GM18519 (cell line): ENCODE data around the gene RNF182.
"Not testable (repeated sequence)": the region's sequence is repeated elsewhere in the genome, so short reads cannot be mapped to it uniquely, and the experiment has no call there.

ENCODE experiments used
- ATAC-seq: cut with Tn5 transposase; IDR thresholded peaks from one replicate; pipeline ENCODE4 v1.9.1; 2021; ENCODE audit warnings: mild to moderate bottlenecking, moderate library complexity; ENCODE audit not compliant: unreplicated experiment, low FRiP score

Gene RNF182, protein sequence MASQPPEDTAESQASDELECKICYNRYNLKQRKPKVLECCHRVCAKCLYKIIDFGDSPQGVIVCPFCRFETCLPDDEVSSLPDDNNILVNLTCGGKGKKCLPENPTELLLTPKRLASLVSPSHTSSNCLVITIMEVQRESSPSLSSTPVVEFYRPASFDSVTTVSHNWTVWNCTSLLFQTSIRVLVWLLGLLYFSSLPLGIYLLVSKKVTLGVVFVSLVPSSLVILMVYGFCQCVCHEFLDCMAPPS

DNA sequence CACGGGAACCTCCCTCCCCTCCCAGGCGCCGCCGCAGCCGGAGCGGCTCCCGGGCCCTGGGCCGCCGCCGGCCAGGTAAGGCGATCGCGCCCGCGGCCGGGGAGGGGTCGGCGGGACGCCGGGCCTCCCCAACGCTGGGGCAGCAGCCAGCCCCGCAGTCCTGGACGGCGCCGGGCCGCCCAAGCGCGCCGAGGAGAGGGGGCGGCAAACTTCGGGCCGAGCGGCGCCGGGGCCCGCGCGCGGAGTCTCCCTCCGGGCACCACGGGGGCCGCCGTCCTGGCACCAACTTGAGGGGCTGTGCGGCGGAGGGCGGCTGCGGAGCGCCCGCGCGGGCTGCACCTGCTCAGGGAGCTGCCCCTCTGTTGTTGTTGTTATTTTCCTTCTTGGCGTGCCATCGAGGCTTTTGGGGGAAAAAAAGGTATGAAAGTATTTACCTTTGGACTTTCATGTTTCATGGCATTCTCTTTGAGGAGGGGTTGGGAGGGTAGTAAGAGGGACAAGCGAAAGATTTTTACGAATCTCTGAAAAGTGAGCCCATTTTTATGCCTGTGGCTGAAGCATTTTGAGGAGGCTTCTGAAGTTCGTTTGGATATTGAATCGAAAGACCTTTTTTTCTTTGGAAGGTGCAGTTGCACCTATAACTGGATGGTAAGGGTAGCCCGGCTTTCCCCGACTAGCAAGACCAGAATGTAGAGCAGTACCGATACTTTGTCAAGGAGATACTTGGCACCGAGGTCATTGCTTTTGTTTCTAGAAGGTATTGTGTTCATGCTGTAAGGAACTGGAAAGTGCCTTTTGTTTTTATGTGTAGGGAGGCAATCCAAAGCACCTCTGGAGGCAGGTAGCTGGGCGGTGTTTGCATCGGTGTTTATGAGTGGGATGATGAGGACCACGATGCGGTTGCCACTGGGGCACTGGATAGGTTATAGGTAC lies at the start of gene RNF182:
TSS of gene RNF182 (plus strand) at position 4 of the 933 bp plus-strand sequence. CDS start 52,168 bp downstream, outside the sequence.
- ATAC-seq, result no peak

DNA sequence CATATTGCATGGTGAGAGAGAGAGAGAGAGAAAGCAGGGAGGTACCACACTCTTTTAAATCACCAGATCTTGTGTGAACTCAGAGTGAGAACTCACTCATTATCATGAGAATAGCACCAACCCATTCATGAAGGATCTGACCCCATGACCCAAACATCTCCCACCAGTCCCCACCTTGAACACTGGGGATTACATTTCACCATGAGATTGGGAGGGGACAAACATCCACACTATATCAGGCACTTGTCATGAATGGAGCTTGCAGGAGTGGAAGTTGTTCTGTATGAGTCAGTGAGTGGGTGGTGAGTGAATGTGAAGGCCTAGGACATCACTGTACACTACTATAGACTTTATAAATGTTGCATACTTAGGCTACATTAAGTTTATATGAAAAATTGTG lies 47.7 kb upstream of the RNF182 start:
- ATAC-seq, result no peak

DNA sequence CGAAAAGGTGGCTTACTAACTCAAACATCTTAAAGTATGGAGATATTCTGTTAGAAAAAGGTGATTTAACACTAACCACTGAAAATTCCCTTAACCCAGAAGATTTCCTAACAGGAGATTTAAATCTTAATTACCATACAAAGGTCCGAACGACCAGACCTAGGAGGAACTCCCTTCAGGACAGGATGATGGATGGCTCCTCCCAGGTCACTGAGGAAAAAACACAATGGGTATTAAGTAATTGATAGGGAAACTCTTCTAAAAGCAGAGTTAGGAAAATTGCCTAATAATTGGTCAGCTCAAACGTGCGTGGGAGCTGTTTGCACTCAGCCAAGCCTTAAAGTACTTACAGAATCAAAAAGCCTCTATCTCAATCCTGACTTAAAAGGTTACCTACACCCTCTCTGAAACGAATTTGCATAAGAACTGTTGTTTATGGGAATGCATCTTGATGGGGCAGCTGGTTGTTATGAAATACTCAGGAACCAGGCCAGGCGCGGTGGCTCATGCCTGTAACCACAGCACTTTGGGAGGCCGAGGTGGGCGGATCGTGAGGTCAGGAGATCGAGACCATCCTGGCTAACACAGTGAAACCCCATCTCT lies 44.6 kb upstream of the RNF182 start:
- not testable (repeated sequence) for ATAC-seq

DNA sequence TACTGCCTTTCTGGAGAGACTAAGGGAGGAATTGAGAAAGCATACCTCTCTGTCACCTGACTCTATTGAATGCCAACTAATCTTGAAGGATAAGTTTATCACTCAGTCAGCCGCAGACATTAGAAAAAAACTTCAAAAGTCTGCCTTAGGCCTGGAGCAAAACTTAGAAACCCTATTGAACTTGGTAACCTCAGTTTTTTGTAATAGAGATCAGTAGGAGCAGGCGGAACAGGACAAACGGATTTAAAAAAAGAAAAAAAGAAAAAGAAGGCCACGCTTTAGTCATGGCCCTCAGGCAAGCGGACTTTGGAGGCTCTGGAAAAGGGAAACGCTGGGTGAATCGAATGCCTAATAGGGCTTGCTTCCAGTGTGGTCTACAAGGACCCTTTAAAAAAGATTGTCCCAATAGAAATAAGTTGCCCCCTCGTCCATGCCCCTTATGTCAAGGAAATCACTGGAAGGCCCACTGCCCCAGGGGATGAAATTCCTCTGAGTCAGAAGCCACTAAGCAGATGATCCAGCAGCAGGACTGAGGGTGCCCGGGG lies 43.1 kb upstream of the RNF182 start:
- ATAC-seq, result no peak

DNA sequence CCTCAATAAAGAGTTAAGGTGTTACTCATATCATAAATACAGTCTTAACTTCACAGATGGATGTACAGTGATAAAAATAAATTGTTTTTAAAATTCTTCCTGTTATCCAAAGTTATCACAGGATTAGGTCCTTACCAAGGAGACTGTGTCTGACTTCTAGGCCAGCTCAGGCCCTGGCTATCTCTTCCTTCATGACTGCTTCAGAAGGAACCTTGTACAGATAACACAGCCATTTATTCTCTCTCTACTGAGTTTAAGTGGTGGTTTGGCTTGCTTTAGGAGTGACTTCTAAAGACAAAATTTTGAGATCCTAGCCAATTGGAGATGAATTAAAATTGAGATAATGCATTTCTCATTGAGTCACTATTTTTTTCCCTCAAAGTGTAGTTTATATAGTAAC lies 40.8 kb upstream of the RNF182 start:
- no peak for ATAC-seq

DNA sequence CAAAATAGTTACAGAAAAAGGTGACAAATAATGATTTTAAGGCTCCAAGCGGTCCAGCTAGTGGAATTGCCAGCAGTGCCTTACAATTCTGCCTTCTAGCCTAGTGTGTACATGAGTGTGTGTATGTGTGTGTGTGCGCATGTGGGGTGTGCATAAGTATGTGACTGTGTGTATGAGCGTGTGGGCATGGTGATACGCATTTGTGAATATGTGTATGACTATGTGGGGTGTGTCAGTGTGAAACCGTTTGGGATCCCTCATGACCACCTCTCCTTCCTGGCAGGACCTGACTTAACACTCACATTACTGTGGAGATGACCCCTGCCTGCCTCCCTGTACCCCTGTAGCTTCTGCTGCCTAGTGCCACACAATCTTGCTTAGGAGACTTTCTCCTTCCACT lies 40.4 kb upstream of the RNF182 start:
- no peak for ATAC-seq

DNA sequence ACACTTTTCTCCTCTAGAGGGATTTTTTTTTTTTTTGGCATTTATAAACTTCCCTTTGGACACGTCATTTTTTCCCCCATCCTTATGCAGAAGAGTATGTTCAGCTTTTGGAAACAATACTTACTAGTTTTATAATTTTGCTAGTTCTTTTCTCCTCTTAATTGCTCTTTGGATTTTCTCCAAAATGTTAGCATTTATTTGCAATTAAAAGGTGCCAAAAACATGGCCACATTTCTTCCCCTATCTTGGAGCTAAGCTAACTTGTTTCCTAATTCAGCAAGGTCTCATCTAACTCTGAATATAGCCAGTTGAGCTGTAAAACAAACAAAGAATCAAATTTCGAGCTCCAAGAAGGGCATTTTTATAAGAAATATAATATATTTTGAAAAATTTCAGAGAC lies 39.2 kb upstream of the RNF182 start:
- no peak for ATAC-seq

DNA sequence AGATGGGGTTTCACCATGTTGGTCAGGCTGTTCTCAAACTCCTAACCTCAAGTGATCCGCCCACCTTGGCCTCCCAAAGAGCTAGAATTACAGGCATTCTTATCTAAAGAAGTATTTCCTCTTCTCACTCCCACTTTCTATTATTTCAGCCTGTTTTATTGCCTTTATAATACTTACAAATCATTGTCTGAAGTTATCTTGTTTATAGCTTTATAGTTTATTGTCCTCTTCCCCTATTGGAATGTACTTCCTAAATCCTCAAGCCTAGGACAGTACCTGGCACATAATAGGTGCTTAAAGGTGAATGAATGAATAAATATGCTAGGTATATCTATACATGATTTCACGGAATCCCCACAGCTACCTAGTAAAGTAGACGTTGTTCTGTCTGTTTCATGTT lies 37.8 kb upstream of the RNF182 start:
- no peak for ATAC-seq

DNA sequence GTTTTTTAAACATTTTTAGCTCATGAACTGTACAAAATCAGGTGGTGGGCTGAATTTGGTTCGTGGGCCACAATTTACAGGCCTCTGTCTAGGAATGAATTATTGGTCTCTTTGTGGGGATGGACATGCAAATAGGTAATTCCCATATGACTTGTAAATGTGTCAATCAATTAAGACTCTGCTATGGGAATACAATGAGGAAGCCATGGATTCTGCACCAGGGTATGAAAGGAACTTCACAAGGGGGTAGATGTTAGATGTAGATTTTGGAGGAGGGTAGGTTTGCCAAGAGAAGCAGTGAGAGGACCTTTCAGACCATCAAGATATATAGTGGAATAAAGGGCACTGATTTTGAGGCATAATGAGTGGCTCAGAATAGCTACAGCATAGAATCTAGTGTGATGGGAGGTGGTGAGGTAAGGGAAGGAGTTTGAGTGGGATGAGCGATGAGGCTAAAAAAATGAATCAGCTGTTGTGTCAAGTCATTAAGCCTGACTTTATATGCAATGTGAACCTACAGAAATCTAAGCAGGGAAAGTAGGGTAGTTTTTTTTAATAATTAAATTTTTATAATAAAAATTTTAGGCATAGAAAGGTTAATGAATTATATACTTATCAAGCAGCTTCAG lies 32.6 kb upstream of the RNF182 start:
- ATAC-seq, result no peak

DNA sequence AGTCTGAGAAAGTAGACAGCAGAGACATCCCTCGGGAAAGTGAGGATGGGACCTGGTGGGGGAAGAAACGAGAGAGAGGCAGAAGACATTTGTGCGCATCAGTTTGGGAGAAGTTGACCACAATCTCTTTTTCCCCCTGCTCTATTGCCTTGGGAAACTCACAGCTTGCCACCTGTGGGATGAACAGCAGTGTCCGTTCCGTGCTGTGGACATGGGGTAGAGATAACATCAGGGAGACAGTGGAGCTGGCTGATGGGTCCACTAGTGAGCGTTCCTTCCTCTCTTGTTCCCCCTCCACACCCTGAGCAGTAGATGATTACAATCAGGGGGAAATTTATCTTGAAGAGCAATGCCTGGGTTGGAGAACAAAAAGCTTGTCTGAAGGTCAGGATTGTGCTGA lies 21.8 kb upstream of the RNF182 start:
- no peak for ATAC-seq

DNA sequence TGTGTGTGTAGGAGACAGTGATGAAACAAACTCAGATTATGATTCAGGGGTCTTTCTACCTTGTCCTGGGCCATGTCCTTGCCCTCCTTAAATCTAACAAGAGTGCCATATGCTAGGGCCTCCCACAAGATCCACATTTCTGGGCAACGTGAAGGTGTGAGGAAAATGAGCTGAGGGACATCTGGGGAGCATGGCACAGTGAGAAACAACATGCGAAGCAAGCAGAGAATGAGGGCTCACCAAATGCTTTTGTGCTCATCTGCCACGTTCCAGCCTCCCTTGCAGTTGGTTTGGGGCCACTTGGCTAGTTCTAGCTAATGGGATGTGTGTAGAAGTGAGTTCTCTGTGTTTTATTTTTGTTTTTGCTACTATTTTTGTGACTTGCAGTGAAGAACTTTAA lies 21.4 kb upstream of the RNF182 start:
- no peak for ATAC-seq

DNA sequence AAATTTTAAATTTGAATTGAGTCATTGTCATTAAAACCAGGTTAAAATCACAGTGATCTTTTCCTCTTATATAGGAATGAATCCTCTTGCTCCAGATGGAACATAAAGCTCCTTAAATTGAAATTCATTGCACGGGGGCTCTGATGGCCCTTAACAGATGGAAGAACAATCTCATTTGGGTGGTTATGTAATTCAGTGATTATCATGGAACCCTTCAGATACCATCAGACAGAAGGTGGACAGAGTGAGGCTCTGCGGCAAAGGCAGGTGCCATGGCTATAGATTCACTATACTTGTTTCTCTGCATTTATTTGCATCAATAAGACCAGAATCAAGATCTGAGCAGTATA lies 17.8 kb upstream of the RNF182 start:
- ATAC-seq, result no peak

DNA sequence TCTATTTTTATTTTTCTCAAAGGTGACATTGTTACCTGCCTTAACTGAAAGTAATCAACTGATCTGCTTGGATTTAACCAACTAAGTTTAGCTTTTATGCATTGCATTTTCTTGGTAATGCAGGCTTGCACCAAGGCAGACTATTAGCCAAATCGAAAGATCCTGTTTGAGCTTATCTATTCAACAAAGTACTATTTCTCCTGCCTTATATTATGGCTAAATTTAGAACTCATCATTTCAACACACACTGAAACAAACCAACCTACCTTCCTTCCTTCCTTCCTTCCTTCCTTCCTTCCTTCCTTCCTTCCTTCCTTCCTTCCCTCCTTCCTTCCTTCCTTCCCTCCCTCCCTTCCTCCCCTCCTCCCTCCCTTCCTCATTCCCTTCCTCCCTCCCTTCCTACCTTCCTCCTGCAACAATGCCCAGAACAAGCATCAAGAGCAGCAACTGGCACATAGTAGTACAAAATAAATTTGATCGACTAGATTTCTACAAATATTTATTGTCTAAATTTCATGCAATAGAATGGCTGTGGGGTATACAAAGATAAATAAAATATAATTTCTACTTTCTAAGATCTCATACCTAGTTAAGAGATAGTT lies 17.0 kb upstream of the RNF182 start:
- ATAC-seq, result no peak

DNA sequence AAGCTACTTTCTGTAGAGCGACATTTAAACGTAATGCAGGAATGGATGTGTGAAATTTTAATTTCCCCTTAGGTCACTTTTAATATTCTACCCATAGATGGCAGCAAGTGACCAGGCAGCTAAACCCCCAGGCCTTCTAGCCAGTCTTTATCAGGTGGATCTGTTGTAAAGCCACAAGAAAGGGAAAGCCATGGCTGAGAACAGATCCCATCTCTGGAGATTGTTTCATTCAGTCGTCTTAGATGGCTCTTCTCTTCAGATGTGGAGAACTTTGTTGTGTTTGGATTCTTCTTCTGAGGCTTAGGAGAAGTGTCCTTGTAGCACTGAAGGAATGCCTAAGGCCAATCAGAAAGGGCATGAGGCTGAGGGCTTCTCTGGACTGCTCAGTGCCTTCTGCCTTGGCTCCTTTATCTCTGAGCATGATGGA lies 15.8 kb upstream of the RNF182 start:
- no peak for ATAC-seq

DNA sequence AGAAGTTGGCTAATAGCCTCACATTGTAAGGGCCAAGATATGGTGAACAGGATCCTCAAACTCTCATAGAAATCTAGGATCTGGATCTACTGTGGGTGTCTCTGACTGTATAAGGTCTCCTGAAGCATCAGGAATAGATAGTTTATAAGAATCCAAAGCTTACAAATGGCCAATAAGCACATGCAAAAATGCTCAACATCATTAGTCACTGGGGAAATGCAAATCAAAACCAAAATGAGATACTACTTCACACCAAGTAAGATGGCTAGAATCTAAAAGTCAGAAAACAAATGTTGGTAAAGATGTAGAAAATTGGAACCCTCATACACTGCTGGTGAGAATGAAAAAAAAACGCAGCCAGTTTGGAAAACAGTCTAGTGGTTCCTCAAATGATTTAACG lies 14.3 kb upstream of the RNF182 start:
- ATAC-seq, result no peak

DNA sequence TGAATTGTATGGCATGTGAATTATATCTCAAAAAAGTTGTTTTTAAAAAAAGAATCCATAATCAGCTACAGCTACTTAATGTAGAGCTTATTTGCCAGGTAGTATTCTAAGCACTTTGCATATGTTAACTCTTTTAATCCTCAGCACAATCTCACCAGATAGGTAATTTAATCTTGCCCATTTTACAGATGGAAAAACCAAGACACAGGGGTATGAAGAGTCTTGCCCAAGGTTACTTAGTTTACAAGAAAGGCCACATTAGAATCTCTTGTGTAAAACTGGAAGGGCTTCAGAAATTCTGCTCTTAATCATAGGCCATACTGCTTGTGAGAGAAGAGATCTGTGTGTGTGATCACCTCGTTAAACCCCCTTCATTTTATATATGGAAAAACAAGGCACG lies 13.4 kb upstream of the RNF182 start:
- no peak for ATAC-seq

DNA sequence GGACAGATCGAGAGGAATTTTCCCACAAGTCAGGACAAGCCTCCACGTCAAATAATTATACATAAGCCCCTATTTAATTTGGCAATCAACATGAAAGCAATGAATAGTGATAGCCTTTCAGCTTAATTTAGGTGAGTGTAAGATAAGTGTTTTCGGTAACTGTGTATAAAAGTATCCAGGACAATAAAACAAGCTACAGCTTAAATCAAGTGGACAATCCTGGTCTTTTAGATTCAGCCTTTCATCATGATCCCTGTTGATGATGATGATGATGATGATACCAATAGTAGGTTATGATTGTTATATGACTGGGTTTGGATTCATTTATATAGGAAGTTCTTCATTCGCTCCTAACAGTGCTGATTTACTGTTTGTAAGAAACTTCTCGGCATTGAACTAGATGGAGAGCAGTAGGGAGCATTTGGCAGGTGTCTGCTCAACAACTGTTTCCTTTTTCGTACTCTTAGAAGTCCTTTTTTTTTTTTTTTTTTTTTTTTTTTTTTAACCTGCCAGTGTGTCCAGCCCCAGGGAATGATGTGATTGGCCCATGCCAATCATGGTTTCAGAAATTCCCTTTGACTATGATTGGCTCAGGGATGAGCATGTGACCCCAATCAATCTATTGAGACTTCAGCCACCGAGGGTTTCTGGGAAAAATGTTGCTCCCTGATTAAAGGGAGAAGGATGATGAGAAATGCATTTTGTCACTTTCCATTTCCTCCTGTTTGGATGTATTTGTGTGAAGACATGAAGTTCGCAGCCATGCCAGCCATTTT lies 11.3 kb upstream of the RNF182 start:
- no peak for ATAC-seq

DNA sequence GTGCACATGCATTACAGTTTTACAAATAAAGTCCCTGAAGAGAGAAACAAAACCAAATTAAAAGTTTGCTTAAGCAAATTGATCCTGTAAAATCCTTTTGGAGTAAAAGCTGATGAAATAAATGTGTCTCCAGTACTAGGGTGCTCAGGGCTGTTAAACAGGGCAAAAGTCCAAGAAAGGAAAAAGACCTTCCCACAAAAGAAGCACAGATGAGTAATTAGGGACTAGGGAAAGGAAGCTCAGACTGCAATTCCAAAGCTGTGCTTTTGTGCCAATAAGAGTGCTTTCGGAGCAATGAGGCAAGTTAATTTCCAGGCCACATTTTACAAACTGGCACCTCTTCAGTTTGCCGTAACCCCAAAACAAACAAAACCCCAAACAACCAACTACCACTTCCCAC lies 10.4 kb upstream of the RNF182 start:
- ATAC-seq, result no peak

DNA sequence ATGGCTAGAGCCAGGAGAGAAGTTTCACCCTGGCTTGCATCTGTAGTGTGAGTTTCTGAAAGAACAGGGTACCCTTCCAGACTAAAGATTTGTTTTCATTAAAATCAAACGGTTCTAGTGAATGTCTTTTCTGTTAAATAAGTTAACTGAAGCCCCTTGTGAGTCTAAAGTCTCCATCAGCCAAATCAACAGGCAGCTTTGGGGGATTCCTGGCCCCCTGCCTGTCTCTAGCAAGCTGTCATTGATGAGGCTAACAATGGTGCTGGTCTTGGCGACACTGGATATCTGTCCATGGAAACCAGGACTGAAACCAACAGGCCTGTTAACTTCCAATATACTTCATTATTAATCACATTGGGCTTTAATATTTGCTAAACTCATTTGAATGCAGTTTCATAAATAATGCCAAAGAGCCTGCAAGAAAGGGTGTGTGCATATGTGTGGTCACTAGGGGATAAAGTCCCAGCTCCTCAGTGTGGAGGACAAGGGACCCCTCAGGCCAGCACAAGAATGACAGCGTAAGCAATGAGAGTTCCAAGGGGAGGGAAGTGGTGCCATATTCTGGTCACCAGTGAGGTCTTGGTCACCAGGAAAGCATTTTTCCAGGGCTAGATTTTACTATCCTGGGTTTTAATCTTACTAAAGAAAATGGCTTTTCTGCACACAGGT lies 9.1 kb upstream of the RNF182 start:
- ATAC-seq, result no peak
